HG03378 (cell line): ENCODE data around the gene SORCS2.

Source experiments
- ATAC-seq: cut with Tn5 transposase; IDR thresholded peaks from one replicate; pipeline ENCODE4 v1.9.1; 2021; ENCODE audit warnings: mild to moderate bottlenecking, moderate library complexity; ENCODE audit not compliant: unreplicated experiment

SORCS2 gene

GRCh38 chr4:7515390-7515902, 323.1 kb downstream of the SORCS2 start:
- ATAC-seq: no peak

- no peak for ATAC-seq
Measured at GRCh38 chr4:7516096-7516772, 323.9 kb downstream of the SORCS2 start.

DNA sequence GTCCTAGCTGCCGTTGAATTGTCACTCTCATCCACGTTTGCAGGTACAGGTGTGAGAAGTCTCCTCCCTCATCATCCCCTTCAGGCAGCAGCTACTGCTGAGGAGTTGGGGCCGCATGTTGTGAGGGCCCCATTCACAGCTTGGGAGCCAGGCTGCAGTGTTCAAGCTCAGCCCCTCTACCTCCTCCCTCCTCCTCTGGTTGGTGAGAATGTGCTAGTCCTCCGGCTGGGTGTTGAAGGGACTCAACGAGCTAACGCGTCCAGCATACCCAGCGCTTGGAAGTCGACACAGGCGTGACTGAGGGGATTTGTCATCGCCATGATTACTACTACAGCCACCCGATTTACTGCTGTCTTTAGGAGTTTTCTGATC, 324.4 kb downstream of the SORCS2 start:
- no peak for ATAC-seq

GRCh38 chr4:7518871-7519637, 326.7 kb downstream of the SORCS2 start:
- ATAC-seq: no peak

DNA sequence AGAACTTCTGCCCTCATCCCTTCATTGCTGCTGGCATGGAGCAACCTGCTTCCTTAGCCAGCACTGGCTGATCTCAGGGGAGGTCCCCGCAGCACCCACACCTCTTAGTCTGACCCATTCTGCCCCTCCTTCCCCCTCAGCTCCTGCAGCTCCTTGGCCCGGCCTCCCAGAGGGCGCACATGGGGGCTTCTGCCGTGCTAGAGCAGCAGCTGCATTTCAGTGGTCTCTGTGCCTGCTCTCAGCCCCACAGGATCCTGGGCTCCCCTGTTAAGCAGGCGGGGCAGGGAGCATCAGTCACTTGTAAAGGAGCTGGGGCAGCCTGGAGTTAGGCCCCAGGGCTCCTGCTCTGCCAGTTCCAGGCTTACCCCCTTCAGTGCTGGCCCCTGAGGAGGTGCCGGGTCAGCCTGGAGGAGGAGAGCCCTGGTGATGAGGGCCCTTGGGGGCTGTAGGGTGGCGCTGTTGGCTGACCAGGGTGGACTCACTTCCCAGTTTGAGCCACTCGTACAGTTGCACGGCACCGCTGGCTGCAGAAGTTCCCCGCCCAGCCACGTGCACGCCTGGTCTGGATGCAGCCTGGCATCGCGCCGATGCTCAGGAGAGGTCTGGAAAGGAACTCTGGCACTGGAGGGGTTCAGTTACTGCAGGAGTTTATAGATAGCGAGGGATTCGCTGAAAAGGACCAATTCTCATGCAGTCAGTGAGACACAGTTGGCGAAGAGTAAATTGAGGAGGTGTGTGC, 327.5 kb downstream of the SORCS2 start:
- ATAC-seq: no peak

DNA sequence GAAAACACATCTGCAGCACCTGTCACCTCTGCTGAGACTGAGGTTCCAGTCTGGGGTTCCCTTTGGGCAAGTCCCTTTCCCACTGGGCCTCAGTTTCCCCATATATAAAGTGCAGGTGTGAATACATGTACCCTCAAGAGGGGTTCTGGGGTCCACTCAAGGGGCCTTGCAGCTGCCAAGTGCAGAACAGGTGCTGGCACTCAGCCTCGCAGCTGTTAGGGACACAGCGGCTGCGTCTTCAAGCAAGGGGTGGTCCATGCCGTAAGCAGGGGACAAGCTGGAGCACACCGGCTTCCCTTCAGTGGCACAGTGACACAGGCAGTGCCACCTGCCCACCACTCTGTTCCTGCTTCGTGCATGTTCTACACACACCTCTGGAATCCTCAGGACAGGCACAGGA, 329.3 kb downstream of the SORCS2 start:
- no peak for ATAC-seq

GRCh38 chr4:7522452-7523220, 330.3 kb downstream of the SORCS2 start:
- ATAC-seq: no peak

- ATAC-seq: no peak
Measured at GRCh38 chr4:7523526-7523925, 331.2 kb downstream of the SORCS2 start.

DNA sequence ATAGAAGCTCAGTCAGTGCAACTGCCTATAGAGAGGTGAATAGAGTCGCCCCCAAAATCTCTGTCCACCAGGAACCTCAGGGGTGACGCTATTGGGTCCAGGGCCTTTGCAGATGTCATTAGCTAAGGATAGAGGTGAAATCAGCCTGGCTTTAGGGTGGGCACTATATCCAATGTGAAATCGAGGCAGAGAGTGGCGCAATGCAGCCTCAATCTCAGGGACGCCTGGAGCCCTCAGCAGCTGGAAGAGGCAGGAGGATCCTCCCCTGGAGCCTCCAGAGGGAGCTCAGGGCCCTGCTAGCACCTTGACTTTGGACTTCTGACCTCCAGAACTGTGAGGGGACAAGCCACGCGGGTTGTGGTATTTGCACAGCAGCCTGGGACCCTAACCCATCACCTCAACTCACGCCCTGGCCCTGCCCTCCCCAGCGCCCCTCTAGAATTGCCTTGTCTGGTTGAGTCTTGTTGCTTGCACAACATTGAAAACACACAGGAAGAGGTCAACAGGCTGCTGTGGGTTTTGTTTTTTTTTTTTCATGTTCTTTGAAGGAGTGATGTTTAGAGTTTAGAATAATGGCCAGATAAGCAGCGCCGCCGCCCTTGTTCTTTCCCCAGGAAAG, 331.8 kb downstream of the SORCS2 start:
- no peak for ATAC-seq

- ATAC-seq: no peak
Measured at GRCh38 chr4:7524843-7525242, 332.5 kb downstream of the SORCS2 start.

- no peak for ATAC-seq
Measured at GRCh38 chr4:7526491-7526890, 334.2 kb downstream of the SORCS2 start.

DNA sequence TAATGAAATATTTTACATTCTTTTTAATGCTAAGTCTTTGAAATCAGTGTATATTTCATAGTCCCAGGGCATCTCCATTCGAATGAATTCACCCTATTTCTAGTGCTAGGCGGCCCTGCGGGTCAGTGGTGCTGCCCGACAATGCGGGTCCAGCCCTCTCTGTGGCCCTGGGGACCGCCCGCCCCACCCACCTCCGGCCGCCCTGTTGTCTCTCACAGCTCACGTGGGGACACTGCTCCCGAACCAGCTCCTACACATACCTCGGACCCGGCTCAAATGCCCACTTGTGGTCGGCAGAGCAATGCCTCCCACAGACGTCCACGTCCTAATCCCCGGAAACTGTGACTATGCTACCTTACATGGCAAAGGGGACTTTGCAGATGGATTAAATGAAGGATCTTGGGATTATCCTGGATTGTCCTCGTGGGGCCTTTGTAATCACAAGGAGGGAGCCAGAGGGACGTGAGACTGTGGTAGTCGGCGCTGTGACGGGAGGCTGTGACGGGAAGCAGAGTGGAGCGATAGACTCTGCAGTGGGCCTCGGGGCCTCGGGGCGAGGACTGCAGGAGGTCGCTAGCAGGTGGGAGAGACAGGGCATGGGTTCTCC, 334.7 kb downstream of the SORCS2 start:
- no peak for ATAC-seq

- no peak for ATAC-seq
Measured at GRCh38 chr4:7529368-7530080, 337.2 kb downstream of the SORCS2 start.

DNA sequence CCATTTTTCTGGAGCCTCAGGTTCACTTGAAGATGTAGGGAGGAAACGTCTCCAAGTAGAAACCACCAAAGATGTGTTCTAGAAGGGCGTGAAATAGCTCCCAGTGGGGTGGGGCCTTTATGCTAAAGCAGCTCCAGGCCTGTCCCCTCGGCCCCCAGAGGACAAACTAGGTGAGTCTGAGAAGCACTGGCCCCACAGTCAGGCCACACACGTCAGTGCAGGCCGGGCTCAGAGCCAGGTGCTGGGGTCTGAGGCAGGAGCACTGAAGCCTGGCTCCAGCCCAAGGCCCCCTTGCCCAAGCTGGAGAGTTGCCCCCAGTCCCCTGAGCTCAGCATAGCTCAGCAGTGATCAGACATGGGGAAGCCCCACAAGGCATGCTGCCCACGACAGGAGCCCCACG, 337.7 kb downstream of the SORCS2 start:
- no peak for ATAC-seq

GRCh38 chr4:7530932-7531639, 338.7 kb downstream of the SORCS2 start:
- ATAC-seq: no peak

GRCh38 chr4:7531640-7531994, 339.3 kb downstream of the SORCS2 start:
- no peak for ATAC-seq

GRCh38 chr4:7532043-7532442, 339.7 kb downstream of the SORCS2 start:
- no peak for ATAC-seq

GRCh38 chr4:7533267-7533666, 340.9 kb downstream of the SORCS2 start:
- no peak for ATAC-seq

DNA sequence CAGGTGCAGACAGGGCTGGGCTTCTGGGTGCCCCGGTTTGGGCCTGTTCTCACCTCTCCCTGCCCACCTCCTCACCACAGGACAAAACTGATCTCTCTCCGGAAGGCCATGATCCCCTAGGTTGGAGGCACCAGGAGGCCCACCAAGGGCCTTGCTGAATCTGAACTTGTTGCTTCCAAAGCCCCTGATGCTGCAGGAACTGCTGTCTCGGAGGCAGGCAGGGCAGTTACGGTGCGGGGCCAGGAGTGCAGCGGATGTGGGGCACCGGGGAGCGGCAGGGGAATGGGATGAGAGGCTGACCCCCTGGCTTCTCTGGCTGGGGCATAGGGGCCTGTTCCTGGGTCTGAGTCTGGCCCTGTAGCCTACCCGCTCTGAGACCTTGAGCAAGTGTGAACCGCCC, 342.8 kb downstream of the SORCS2 start:
- no peak for ATAC-seq
